ENCODE measurements around the gene CFAP100.

CFAP100 gene

GRCh38 chr3:126464997-126465396, 70.3 kb downstream of the CFAP100 start:
- Histone ChIP-seq H3K27me3 (no peaks in the 10 kb centered on the region), H3K4me3 (ENCODE audit: low read depth in 1 of 2, low read length in 1 of 2) (no peak overlapping the region), H3K36me3 (peaks cover 96% of the 10 kb centered on the region), H3K4me1 (ENCODE audit: control insufficient read depth in 1 of 2, insufficient read depth in 1 of 2, low read depth in 1 of 2, low read length in 1 of 2) (peaks cover 49 to 56% of the 10 kb centered on the region in 2 experiments), H3K27ac (peak overlapping the region; percentile 96), H3K9me3 (no peaks in the 10 kb centered on the region)
- no peak for TF ChIP-seq CTCF (IDR thresholded peaks at IDR 0.05)

DNA sequence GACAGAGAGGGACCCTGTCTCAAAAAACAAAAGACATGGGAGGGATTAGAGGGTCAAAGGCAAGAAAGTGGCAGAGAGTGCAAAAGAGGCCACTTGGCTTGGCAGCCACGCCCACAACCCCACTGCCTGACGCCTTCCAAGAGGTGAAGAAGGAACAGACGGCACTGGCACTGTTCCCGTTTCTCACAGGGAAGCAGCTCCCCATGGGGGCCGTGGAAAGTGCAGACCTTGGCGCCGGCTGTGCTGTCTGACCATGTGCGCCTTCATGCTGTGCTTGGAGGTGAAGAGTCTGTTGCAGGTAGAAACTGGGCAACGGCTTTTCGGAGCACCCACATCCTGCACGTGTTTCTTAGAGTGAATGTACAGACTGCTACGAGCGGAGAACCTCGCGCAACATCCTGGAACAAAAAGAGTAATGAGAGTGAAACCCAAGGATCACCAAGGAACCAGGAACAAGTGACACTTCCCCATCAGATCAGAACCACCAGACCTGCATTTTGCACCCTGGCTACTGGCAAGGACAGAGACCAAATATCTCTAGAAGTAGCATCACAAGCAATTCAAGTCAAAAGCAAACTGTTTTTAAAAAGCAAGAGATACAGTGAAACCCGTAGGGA, 71.3 kb downstream of the CFAP100 start:
- peaks cover 98% of the 10 kb centered on the region for H3K36me3 ChIP-seq
- no peaks in the 10 kb centered on the region for H3K27me3 ChIP-seq
- no peaks in the 10 kb centered on the region for H3K9me3 ChIP-seq
- H3K4me1 ChIP-seq (ENCODE audit: control insufficient read depth in 1 of 2, insufficient read depth in 1 of 2, low read depth in 1 of 2, low read length in 1 of 2) = peaks cover 49 to 57% of the 10 kb centered on the region in 2 experiments
- no peak overlapping the region for H3K4me3 ChIP-seq (ENCODE audit: low read depth in 1 of 2, low read length in 1 of 2)
- peak overlapping the region; percentile 96 for H3K27ac ChIP-seq
- TF ChIP-seq CTCF (IDR thresholded peaks at IDR 0.05) = no peak

DNA sequence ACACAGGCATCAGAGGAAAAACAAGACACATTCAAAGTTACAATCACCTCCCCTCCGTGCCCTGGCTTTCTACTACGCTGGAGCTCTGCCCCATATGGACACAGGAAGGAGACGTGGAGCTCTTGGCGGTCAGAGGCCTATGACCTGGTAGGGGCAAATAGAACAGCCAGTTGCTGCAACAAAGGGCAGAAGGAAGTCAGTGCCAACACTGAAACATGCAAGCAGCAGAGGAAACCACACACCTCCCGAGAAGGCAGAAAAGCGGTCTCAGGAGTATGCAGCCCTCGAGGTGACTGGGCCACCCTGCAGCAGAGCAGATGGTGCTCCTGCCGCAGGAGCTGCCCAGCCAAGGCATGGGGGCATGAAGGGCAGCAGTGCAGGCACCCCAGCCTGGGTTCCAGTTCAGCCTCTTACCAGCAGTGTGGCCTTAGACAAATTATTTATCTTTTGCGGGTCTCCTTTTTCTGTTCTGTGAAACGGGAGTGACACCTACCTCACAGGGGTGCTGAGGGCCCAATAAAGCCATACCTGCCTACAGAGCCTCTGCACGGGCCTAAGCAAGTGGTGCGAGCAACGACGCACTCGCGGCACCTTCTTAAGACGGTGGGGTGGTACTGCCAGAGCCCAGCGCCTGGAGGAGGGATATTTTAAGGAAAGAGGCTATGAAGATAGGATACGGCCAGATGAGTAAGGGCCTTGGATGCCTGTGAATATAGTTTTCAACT, 72.3 kb downstream of the CFAP100 start:
- H3K9me3 ChIP-seq = no peaks in the 10 kb centered on the region
- H3K27ac ChIP-seq = peak overlapping the region; percentile 96
- no peak for TF ChIP-seq CTCF (IDR thresholded peaks at IDR 0.05)
- peaks cover 59 to 67% of the 10 kb centered on the region in 2 experiments for H3K4me1 ChIP-seq (ENCODE audit: control insufficient read depth in 1 of 2, insufficient read depth in 1 of 2, low read depth in 1 of 2, low read length in 1 of 2)
- H3K27me3 ChIP-seq = no peaks in the 10 kb centered on the region
- peaks cover 91% of the 10 kb centered on the region for H3K36me3 ChIP-seq
- H3K4me3 ChIP-seq (ENCODE audit: low read depth in 1 of 2, low read length in 1 of 2) = no peak overlapping the region

DNA sequence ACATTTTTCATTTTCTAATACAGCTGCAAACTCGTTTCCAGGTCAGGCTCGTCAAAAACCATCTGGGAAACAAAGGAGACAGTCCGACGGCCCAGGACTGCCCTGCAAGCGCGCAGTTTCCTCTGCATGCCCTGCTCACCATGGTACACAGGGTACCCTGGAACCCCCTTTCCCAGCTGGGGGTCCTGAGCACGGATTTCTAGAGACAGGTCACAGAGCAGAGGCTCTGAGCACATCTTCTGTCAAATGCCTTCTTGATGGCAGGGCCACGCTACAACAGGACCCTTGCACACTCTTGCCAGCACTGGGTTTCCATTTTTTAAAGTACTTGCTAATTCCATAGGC, 72.9 kb downstream of the CFAP100 start:
- no peaks in the 10 kb centered on the region for H3K27me3 ChIP-seq
- H3K9me3 ChIP-seq = no peaks in the 10 kb centered on the region
- peaks cover 86% of the 10 kb centered on the region for H3K36me3 ChIP-seq
- peak overlapping the region; percentile 96 for H3K27ac ChIP-seq
- H3K4me3 ChIP-seq (ENCODE audit: low read depth in 1 of 2, low read length in 1 of 2) = no peak overlapping the region
- H3K4me1 ChIP-seq (ENCODE audit: control insufficient read depth in 1 of 2, insufficient read depth in 1 of 2, low read depth in 1 of 2, low read length in 1 of 2) = peaks cover 65 to 72% of the 10 kb centered on the region in 2 experiments
- TF ChIP-seq CTCF (IDR thresholded peaks at IDR 0.05) = no peak

GRCh38 chr3:126468028-126468891, 73.6 kb downstream of the CFAP100 start:
- peaks cover 79% of the 10 kb centered on the region for H3K36me3 ChIP-seq
- no peak overlapping the region for H3K4me3 ChIP-seq (ENCODE audit: low read depth in 1 of 2, low read length in 1 of 2)
- H3K4me1 ChIP-seq (ENCODE audit: control insufficient read depth in 1 of 2, insufficient read depth in 1 of 2, low read depth in 1 of 2, low read length in 1 of 2) = peaks cover 71 to 79% of the 10 kb centered on the region in 2 experiments
- TF ChIP-seq CTCF (IDR thresholded peaks at IDR 0.05) = no peak
- H3K27ac ChIP-seq = peak overlapping the region; percentile 96
- H3K27me3 ChIP-seq = no peaks in the 10 kb centered on the region
- H3K9me3 ChIP-seq = no peaks in the 10 kb centered on the region
